Panc1 (cell line): Measurements from ENCODE around the gene ZNF107.

Source experiments
- CTCF ChIP-seq: fragments of 450-650 bp; IDR thresholded peaks from 2 replicates; pipeline ENCODE4 v1.5.1; 2017; ENCODE audit warnings: mild to moderate bottlenecking
- POLR2AphosphoS5 ChIP-seq: IDR thresholded peaks from 2 replicates; pipeline ENCODE4 v1.6.1; 2012; ENCODE audit warnings: mild to moderate bottlenecking, low read depth, low read length, moderate library complexity
- REST ChIP-seq, 2 experiments: IDR thresholded peaks; 2 replicates each; pipeline ENCODE4 v1.6.1; 2011 to 2012; ENCODE audit warnings: low read depth in 2 of 2, control low read depth in 1 of 2, low read length in 1 of 2, mild to moderate bottlenecking in 1 of 2, moderate library complexity in 1 of 2; ENCODE audit not compliant: insufficient read depth in 1 of 2
- SIN3A ChIP-seq: IDR thresholded peaks from 2 replicates; pipeline ENCODE4 v1.6.1; 2012; ENCODE audit warnings: low read depth, mild to moderate bottlenecking, low read length, moderate library complexity, borderline replicate concordance; ENCODE audit not compliant: insufficient read depth
- TCF7L2 ChIP-seq: IDR thresholded peaks from 2 replicates; pipeline ENCODE4 v1.6.1; 2011; ENCODE audit warnings: mild to moderate bottlenecking, low read depth, low read length, inconsistent platforms

GRCh38 chr7:64634406-64635062 is 31.4 kb upstream of the ZNF107 start:
- TF ChIP-seq CTCF (no peak), REST (IDR thresholded peaks at IDR 0.05; ENCODE audit: insufficient read depth in 1 of 2, low read depth in 2 of 2, low read length in 1 of 2) (no peak), POLR2AphosphoS5 (no peak), TCF7L2 (no peak), SIN3A (no peak)
